NAMALWA (cell line): Measurements from ENCODE around the gene MLEC.

ENCODE experiments used
- DNase-seq: peaks from one replicate; pipeline ENCODE4 v3.0.0-alpha.2; 2015; ENCODE audit warnings: low spot score

MLEC gene

GRCh38 chr12:120686690-120687577, at the start of gene MLEC:
Gene MLEC (plus strand): TSS chr12:120687149. CDS start chr12:120687297, 148 bp downstream.
- peak; percentile 98 for DNase-seq

GRCh38 chr12:120639771-120640721, 46.9 kb upstream of the MLEC start, which contains the start of gene CABP1:
Gene CABP1 (plus strand): TSS chr12:120640626. CDS start chr12:120640686, 60 bp downstream.
- peak; percentile 82 for DNase-seq

- peak; percentile 41 for DNase-seq
Observed at GRCh38 chr12:120640861-120641833, 45.8 kb upstream of the MLEC start.

GRCh38 chr12:120642121-120642520, 44.8 kb upstream of the MLEC start:
- DNase-seq: no peak

- no peak for DNase-seq
Observed at GRCh38 chr12:120642826-120643225, 44.1 kb upstream of the MLEC start.

- no peak for DNase-seq
Observed at GRCh38 chr12:120643574-120643973, 43.4 kb upstream of the MLEC start.

- no peak for DNase-seq
Observed at GRCh38 chr12:120646044-120646443, 40.9 kb upstream of the MLEC start.

GRCh38 chr12:120647375-120647755, 39.6 kb upstream of the MLEC start:
- DNase-seq: no peak

- DNase-seq: no peak
Observed at GRCh38 chr12:120649442-120650232, 37.3 kb upstream of the MLEC start.

- DNase-seq: no peak
Observed at GRCh38 chr12:120650233-120650690, 36.7 kb upstream of the MLEC start.

GRCh38 chr12:120651821-120652220, 35.1 kb upstream of the MLEC start:
- DNase-seq: no peak

- DNase-seq: no peak
Observed at GRCh38 chr12:120652656-120653435, 34.1 kb upstream of the MLEC start.

- DNase-seq: no peak
Observed at GRCh38 chr12:120653611-120654010, 33.3 kb upstream of the MLEC start.

- no peak for DNase-seq
Observed at GRCh38 chr12:120654656-120655055, 32.3 kb upstream of the MLEC start.

GRCh38 chr12:120656008-120656407, 30.9 kb upstream of the MLEC start:
- no peak for DNase-seq

- no peak for DNase-seq
Observed at GRCh38 chr12:120658286-120659150, 28.4 kb upstream of the MLEC start.

GRCh38 chr12:120659151-120659525, 27.8 kb upstream of the MLEC start:
- DNase-seq: no peak

- DNase-seq: no peak
Observed at GRCh38 chr12:120661432-120661831, 25.5 kb upstream of the MLEC start.

GRCh38 chr12:120662879-120663278, 24.1 kb upstream of the MLEC start:
- peak; percentile 82 for DNase-seq
